ENCODE measurements around the gene UGT1A5. TPM values are rescaled to one million over a fixed set of nuclear protein-coding genes. Genes with fewer than 3 reads are reported as not detected.
"Not testable (repeated sequence)": the region's sequence is repeated elsewhere in the genome, so short reads cannot be mapped to it uniquely, and the experiment has no call there.

The UGT1A5 gene
- total RNA-seq, 1 donor from 2014 or later: not detected

DNA sequence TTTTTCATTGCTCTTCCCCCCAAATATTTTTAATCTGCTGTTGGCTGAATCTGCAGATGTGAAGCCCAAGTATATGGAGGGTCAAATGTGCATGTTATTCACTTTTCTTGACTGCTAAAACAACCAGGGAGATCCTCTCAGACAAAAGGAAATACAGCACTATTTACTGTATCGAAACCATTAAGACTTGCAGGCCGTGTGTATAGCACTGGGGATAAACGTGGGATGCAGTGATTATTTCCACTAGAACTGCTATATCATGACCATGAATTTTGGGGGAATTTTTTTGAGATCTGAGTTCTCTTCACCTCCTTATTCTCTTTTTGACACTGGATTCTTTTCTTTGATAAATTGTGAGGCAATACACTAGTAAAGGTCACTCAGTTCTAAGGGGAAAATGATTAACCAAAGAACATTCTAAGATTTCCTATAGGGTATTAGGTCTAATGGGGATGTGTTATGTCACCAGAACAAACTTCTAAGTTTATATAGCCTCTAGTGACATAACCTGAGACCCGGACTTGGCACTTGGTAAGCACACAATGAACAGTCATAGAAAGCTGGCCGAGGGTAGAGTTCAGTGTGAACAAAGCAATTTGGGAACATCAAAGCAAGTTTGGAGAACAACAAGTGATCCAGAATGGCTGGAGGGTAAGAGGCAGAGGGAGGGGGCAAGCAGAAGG, 32.5 kb downstream of the UGT1A5 start:
- TF ChIP-seq, protein P1, sequence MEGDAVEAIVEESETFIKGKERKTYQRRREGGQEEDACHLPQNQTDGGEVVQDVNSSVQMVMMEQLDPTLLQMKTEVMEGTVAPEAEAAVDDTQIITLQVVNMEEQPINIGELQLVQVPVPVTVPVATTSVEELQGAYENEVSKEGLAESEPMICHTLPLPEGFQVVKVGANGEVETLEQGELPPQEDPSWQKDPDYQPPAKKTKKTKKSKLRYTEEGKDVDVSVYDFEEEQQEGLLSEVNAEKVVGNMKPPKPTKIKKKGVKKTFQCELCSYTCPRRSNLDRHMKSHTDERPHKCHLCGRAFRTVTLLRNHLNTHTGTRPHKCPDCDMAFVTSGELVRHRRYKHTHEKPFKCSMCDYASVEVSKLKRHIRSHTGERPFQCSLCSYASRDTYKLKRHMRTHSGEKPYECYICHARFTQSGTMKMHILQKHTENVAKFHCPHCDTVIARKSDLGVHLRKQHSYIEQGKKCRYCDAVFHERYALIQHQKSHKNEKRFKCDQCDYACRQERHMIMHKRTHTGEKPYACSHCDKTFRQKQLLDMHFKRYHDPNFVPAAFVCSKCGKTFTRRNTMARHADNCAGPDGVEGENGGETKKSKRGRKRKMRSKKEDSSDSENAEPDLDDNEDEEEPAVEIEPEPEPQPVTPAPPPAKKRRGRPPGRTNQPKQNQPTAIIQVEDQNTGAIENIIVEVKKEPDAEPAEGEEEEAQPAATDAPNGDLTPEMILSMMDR (IDR thresholded peaks at IDR 0.05; ENCODE audit: insufficient read depth, low read length, poor library complexity, severe bottlenecking): no peak
- no peaks in the 10 kb centered on the region for H3K27me3 ChIP-seq (ENCODE audit: control insufficient read depth, insufficient read depth, low read length)
- DNase-seq (ENCODE audit: low read depth): no peak
- H3K4me3 ChIP-seq (ENCODE audit: low read depth, low read length): no peak overlapping the region
- no peaks in the 10 kb centered on the region for H3K36me3 ChIP-seq (ENCODE audit: control insufficient read depth, insufficient read depth, low read length)

DNA sequence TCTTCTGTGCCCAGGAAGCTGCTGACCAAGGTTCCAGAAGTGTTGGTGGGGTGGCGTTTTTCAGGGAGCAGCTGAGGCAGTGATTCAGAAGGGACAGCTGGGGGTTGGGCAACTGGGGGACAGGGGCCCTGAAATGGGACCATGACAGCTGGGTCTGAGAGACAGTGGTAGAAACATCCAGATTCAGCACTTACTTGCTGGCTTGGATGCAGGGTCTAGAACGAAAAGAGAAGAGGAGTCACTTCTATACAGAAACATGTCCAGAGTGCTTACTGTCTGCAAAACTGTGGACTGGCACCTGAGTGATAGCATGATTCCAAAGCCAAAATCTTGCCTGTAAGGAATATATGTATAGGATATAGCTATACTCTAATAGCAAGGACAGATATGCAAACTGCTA, 33.1 kb downstream of the UGT1A5 start:
- not testable (repeated sequence) for H3K27me3 ChIP-seq (ENCODE audit: control insufficient read depth, insufficient read depth, low read length); H3K4me3 ChIP-seq (ENCODE audit: low read depth, low read length); H3K36me3 ChIP-seq (ENCODE audit: control insufficient read depth, insufficient read depth, low read length); DNase-seq (ENCODE audit: low read depth)

DNA sequence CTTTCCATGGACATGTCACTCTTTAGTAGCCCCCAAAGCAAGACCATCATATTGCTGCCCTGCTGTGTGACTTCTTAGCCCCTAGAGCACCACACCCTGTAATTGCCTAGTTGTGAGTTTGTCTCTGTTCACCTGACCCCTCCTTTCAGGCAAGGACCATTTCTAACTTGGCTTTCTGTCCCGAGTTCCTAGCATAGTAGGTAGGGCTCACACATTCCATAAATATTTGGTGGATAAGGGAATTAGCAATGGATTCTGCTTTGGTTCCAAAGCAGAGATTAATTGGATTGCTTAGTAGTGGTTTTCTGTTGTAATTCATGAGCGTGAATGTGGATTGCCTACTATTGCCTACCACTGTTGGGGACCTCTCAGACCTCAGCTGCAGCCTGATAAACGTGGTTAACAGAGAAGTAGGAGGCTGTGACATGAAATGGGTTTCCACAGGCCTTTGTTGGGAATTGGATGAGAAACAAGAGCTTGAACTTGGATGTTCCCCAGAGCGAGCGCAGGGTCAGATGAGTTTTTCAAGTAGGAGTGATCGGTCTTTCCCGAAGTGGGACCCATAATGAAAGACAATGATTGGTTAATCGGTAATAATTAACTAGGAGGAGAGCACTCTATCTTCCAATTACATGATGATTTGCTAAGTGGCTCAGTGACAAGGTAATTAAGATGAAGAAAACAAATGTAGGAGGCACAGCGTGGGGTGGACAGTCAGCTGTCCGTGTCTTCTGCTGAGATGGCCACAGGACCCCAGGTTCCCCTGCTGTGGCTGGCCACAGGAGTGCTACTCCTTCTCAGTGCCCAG, 34.0 kb downstream of the UGT1A5 start:
- DNase-seq (ENCODE audit: low read depth): no peak
- TF ChIP-seq, protein P1 (IDR thresholded peaks at IDR 0.05; ENCODE audit: insufficient read depth, low read length, poor library complexity, severe bottlenecking): no peak
- Histone ChIP-seq H3K27me3 (ENCODE audit: control insufficient read depth, insufficient read depth, low read length) (no peaks in the 10 kb centered on the region), H3K4me3 (ENCODE audit: low read depth, low read length) (no peak overlapping the region), H3K36me3 (ENCODE audit: control insufficient read depth, insufficient read depth, low read length) (no peaks in the 10 kb centered on the region)

DNA sequence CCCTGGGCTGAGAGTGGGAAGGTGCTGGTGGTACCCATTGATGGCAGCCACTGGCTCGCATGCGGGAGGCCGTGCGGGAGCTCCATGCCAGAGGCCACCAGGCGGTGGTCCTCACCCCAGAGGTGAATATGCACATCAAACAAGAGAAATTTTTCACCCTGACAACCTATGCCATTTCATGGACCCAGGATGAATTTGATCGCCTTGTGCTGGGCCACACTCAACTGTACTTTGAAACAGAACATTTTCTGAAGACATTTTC, 34.5 kb downstream of the UGT1A5 start:
- DNase-seq (ENCODE audit: low read depth): no peak
- TF ChIP-seq, protein P1 (IDR thresholded peaks at IDR 0.05; ENCODE audit: insufficient read depth, low read length, poor library complexity, severe bottlenecking): no peak
- Histone ChIP-seq H3K36me3 (ENCODE audit: control insufficient read depth, insufficient read depth, low read length) (no peaks in the 10 kb centered on the region), H3K27me3 (ENCODE audit: control insufficient read depth, insufficient read depth, low read length) (no peaks in the 10 kb centered on the region), H3K4me3 (ENCODE audit: low read depth, low read length) (no peak overlapping the region)

DNA sequence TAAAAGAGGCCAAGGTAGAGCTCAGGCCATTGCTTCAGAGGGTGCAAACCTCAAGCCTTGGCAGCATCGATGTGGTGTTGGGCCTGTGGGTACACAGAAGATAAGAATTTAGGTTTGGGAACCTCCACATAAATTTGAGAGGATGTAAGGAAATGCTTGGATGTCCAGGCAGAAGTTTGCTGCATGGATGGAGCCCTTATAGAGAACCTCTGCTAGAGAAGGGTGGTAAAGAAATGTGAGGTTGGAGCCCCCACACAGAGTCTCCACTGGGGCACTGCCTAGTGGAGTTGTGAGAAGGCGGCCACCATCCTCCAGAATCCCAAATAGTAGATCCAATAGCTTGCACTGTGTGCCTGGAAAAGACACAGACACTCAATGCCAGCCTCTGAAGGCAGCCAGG, 38.0 kb downstream of the UGT1A5 start:
- not testable (repeated sequence) for DNase-seq (ENCODE audit: low read depth); H3K27me3 ChIP-seq (ENCODE audit: control insufficient read depth, insufficient read depth, low read length); H3K36me3 ChIP-seq (ENCODE audit: control insufficient read depth, insufficient read depth, low read length); H3K4me3 ChIP-seq (ENCODE audit: low read depth, low read length)

DNA sequence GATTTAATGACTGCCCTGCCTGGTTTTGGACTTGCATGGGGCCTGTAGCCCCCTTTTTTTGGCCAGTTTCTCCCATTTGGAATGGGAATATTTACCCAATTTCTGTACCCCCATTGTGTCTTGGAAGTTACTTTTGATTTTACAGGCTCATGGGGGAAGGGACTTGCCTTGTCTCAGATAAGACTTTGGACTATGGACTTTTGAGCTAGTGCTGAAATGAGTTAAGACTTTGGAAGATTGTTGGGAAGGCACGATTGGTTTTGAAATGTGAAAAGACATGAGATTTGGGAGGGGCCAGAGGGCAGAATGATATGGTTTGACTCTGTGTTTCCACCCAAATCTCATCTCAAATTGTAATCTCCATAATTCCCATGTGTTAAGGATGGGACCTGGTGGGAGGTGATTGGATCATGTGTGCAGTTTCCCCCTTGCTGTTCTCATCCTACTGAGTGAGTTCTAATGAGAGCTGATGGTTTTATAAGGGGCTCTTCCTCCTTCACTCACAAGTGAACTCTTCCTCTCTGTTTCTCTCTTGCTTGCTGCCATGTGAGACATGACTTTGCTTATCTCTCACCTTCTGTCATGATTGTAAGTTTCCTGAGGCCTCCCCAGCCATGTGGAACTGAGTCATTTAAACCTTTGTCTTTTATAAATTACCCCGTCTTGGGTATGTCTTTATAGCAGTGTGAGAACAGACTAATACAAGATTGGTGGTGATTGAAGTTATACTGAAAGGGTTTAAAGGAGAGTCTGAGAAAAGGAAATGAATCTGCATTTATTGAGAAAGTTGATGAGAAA, 38.7 kb downstream of the UGT1A5 start:
- not testable (repeated sequence) for H3K27me3 ChIP-seq (ENCODE audit: control insufficient read depth, insufficient read depth, low read length); DNase-seq (ENCODE audit: low read depth); H3K36me3 ChIP-seq (ENCODE audit: control insufficient read depth, insufficient read depth, low read length); H3K4me3 ChIP-seq (ENCODE audit: low read depth, low read length)

DNA sequence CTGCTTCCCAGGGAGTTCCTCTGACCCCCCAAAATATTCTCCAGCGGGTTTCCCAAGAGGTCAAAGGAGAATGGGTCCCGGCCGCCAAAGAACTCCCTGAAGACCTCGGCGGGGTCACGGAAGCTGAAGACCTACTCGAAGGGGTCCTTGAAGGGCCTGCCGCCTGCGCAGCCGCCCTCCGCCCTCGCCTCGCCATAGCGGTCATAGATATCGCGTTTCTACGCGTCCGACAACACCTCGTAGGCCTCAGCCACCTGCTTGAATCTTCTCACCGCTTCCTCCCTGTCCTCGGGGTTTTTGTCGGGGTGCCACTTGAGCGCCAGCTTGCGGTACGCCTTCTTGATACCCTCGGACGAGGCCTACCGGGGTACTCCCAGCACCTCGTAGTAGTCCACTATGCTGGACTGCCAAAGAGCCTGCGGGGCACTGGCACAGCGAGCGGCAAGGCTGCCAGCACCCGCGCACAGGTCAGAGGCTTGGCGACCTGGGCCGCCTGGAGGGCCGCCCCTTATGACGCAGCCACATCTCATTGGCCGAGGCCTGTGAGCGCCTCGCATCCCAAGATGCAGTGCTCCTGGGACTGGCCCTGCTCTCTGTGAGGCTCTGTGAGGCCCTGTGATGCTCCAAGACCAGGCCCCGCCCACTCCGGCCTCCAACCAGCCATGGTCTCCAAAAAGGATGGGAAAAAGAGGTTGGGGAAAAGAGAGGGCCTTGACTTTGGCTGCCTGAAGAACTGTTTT, 42.3 kb downstream of the UGT1A5 start:
- TF ChIP-seq, protein P1 (IDR thresholded peaks at IDR 0.05; ENCODE audit: insufficient read depth, low read length, poor library complexity, severe bottlenecking): no peak
- Histone ChIP-seq H3K4me3 (ENCODE audit: low read depth, low read length) (no peak overlapping the region), H3K27me3 (ENCODE audit: control insufficient read depth, insufficient read depth, low read length) (no peaks in the 10 kb centered on the region), H3K36me3 (ENCODE audit: control insufficient read depth, insufficient read depth, low read length) (no peaks in the 10 kb centered on the region)
- DNase-seq (ENCODE audit: low read depth): no peak

All from kidney epithelial cell (primary cell).